Activated T-helper 1 cell treated with anti-CD3 and anti-CD28 coated beads, Interleukin-12 subunit alpha, Interleukin-12 subunit beta, Interleukin-2, Interleukin-4 antibody, amounts not matched to agents 30 ng/mL and 10 ng/mL and 1 ng/mL, durations not matched to agents 14 hours and 24 hours and 36 hours (primary cell): ENCODE measurements around the gene PLPPR1. TPM values are rescaled to one million over a fixed set of nuclear protein-coding genes. Genes with fewer than 3 reads are reported as not detected.

Experiments used
- DNase-seq: peaks from one replicate; pipeline ENCODE4 v3.0.0; 2021; ENCODE audit warnings: low spot score
- H3K27ac Mint-ChIP-seq: one replicate; pipeline ENCODE4 v1.8.0; 2021; ENCODE audit warnings: mild to moderate bottlenecking, mixed read lengths
- H3K27me3 Mint-ChIP-seq: one replicate; pipeline ENCODE4 v1.8.0; 2022; ENCODE audit warnings: mild to moderate bottlenecking, moderate library complexity, mixed read lengths; ENCODE audit not compliant: insufficient read depth
- H3K36me3 Mint-ChIP-seq: one replicate; pipeline ENCODE4 v1.8.0; 2021; ENCODE audit warnings: low read depth, mixed read lengths
- H3K4me1 Mint-ChIP-seq: one replicate; pipeline ENCODE4 v1.8.0; 2021; ENCODE audit warnings: low read depth, mixed read lengths
- H3K4me3 Mint-ChIP-seq: one replicate; pipeline ENCODE4 v1.8.0; 2021; ENCODE audit warnings: mild to moderate bottlenecking, moderate library complexity, mixed read lengths
- H3K9me3 Mint-ChIP-seq: one replicate; pipeline ENCODE4 v1.8.0; 2021; ENCODE audit warnings: mixed read lengths
- intact Hi-C: fragments of 100-400 bp; cut with micrococcal nuclease; formaldehyde crosslinking; loops from one replicate; pipeline ENCODE4 v1.15.1; 2024
- total RNA-seq: library from RNA; stranded (reverse); gene quantifications from 2 replicates; pipeline ENCODE4 v1.2.3, GENCODE V29; 2022

Gene PLPPR1
- total RNA-seq, result not detected in 2 replicates

DNA sequence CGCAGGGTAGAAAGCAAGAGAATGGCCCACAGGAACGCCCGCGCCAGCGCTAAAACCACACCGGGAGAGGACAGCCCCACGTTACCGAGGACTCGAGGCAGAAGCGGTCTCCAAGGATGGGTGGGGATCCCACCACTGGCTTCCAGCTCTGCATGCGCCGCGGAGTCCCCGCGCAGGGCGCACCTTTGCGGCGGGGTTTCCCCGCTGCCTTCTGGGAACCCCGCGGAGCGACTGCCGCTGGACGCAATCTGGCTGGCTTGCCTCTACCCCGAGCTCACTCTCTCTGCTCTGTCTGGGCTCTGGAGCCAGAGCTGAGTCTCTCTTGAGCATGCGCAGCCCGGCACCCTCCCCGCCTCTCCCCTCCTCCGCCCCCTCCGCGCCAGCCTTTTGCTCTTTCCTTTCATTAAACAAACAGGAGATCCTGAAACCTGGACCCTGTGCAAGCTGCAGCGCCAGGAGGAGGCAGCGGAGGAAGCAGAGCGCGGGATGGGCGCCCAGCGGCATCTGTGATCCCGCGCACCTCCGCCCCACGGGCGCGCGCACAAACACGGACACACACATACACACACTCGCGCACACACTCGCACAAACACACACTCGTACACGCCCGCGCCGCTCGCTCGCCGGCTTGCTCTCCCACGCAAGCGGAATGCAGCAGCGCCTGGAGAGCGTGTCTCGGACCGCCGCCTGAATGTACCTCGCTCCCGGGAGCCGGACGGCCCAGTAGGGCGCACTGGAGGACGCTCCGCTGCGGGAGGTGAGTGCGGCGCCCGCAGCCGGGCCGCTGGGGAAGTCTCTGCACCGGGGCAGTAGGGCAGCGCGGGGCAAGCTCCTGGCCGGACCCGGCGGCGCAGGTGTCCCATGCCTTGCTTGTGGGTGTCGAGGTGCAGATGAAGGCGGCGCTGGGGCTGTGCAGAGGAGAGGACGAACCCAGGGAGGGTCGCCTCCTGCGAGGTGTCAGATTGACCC, at the start of gene PLPPR1:
Gene PLPPR1, plus strand, starts transcription at position 382 of the 969 bp plus-strand sequence.
- DNase-seq, result no peak
- Mint-ChIP-seq H3K36me3 (no peaks in the 10 kb centered on the region), H3K9me3 (no peaks in the 10 kb centered on the region), H3K27me3 (peaks cover 31% of the 10 kb centered on the region), H3K27ac (no peak within 1 kb of the TSS), H3K4me3 (no peak within 1 kb of the TSS), H3K4me1 (no peaks in the 10 kb centered on the region)
- intact Hi-C loops, result no loop called here

DNA sequence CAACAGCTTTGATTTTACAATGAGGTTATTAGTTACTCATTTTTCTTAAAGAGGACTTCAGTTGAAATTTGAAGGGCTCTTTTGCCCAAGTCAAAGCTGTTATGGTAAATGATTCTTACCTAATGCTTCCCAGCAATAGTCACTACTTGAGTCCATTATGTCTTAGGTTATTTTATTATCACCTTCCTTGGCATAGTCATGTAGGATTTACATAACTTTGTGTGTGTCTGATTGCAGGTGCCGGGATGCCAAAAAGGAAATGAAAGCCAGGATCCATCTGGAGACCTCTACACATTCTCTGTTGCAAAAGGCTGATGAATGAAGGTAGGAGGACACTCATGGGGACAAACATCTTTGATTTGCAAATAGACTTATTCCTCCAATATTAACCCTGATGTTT, 38.8 kb upstream of the PLPPR1 start:
- H3K27me3 Mint-ChIP-seq, result no peaks in the 10 kb centered on the region
- H3K36me3 Mint-ChIP-seq, result no peaks in the 10 kb centered on the region
- H3K4me1 Mint-ChIP-seq, result no peaks in the 10 kb centered on the region
- intact Hi-C loops, result no loop called here
- H3K9me3 Mint-ChIP-seq, result no peaks in the 10 kb centered on the region
- no peak overlapping the region for H3K4me3 Mint-ChIP-seq
- no peak for DNase-seq
- no peak overlapping the region for H3K27ac Mint-ChIP-seq

- intact Hi-C loops, result no loop called here
- DNase-seq, result no peak
- H3K27ac Mint-ChIP-seq, result no peak overlapping the region
- no peaks in the 10 kb centered on the region for H3K4me1 Mint-ChIP-seq
- no peaks in the 10 kb centered on the region for H3K9me3 Mint-ChIP-seq
- H3K36me3 Mint-ChIP-seq, result no peaks in the 10 kb centered on the region
- no peak overlapping the region for H3K4me3 Mint-ChIP-seq
- H3K27me3 Mint-ChIP-seq, result no peaks in the 10 kb centered on the region
Measured at GRCh38 chr9:100990605-100991381, 37.7 kb upstream of the PLPPR1 start.

- no peaks in the 10 kb centered on the region for H3K9me3 Mint-ChIP-seq
- no peak overlapping the region for H3K4me3 Mint-ChIP-seq
- no peaks in the 10 kb centered on the region for H3K36me3 Mint-ChIP-seq
- no peak for DNase-seq
- H3K27ac Mint-ChIP-seq, result no peak overlapping the region
- H3K27me3 Mint-ChIP-seq, result no peaks in the 10 kb centered on the region
- no peaks in the 10 kb centered on the region for H3K4me1 Mint-ChIP-seq
- intact Hi-C loops, result no loop called here
Measured at GRCh38 chr9:100992632-100993031, 35.9 kb upstream of the PLPPR1 start.

- no peak for DNase-seq
- H3K9me3 Mint-ChIP-seq, result no peaks in the 10 kb centered on the region
- no peaks in the 10 kb centered on the region for H3K27me3 Mint-ChIP-seq
- H3K36me3 Mint-ChIP-seq, result no peaks in the 10 kb centered on the region
- no peaks in the 10 kb centered on the region for H3K4me1 Mint-ChIP-seq
- H3K4me3 Mint-ChIP-seq, result no peak overlapping the region
- H3K27ac Mint-ChIP-seq, result no peak overlapping the region
- intact Hi-C loops, result no loop called here
Measured at GRCh38 chr9:100999906-101000544, 28.5 kb upstream of the PLPPR1 start.

DNA sequence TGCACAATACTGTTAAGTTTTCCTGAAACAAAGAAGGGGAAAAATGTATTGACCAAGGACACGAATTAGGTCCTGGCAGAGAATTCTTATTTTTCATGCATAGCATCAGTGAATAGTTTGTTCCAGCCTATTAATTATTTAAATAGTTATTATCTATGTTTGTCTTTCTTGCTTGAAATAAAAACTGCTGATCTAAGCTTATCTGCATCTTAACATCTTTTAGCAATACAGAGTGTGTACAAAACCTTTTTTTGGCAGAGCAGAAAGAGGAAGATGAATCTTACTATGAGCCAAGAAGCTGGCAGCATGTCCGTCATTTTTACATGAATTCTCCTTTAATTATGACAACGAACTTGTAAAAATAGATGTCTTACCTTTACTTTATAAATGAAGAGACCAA, 23.3 kb upstream of the PLPPR1 start:
- Mint-ChIP-seq H3K4me3 (no peak overlapping the region), H3K4me1 (no peaks in the 10 kb centered on the region), H3K27ac (no peak overlapping the region), H3K36me3 (no peaks in the 10 kb centered on the region), H3K27me3 (no peaks in the 10 kb centered on the region), H3K9me3 (no peaks in the 10 kb centered on the region)
- DNase-seq, result no peak
- intact Hi-C loops, result no loop called here

DNA sequence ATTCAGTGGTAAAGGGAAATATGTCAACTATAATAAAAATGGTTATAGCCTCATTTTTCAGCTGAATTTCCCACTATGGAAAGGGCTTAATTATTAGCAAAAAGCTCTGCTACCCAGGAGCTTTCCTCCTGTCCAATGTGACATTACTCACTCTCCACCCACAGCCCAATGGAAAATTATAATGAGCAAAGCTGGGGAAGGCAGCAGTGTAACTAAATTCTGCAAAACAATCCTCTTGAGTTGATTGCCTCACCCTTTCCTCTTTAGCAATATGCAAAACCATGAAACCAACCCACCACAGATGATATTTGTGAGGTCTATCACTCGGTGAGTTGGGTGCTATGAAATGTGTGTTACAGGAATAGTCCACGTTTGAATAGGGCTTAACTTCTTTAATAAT, 14.0 kb upstream of the PLPPR1 start:
- DNase-seq, result no peak
- H3K27ac Mint-ChIP-seq, result no peak overlapping the region
- H3K9me3 Mint-ChIP-seq, result no peaks in the 10 kb centered on the region
- H3K36me3 Mint-ChIP-seq, result no peaks in the 10 kb centered on the region
- intact Hi-C loops, result no loop called here
- H3K4me3 Mint-ChIP-seq, result no peak overlapping the region
- H3K4me1 Mint-ChIP-seq, result no peaks in the 10 kb centered on the region
- H3K27me3 Mint-ChIP-seq, result no peaks in the 10 kb centered on the region

GRCh38 chr9:101018467-101018866, 10.1 kb upstream of the PLPPR1 start:
- Mint-ChIP-seq H3K36me3 (no peaks in the 10 kb centered on the region), H3K27ac (no peak overlapping the region), H3K4me3 (no peak overlapping the region), H3K27me3 (no peaks in the 10 kb centered on the region), H3K9me3 (no peaks in the 10 kb centered on the region), H3K4me1 (no peaks in the 10 kb centered on the region)
- intact Hi-C loops, result no loop called here
- DNase-seq, result no peak

DNA sequence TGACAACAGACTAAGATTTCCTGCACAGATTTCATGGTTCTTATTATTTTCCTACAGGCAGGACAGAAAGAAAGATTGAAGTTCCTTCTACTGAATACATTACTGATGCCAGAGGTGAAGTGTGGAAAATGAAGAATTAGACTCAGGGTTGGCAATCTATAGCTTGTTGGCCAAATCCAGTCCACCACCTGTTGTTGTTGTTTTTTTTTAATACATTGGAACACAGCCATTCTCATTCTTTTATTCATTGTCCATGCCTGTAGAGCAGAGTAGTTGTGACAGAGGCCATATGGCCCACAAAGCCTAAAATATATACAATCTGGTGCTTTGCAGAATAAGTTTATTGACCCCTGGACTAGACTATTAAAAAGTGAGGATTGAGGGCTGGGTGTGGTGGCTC, 5.8 kb upstream of the PLPPR1 start:
- no peaks in the 10 kb centered on the region for H3K36me3 Mint-ChIP-seq
- intact Hi-C loops, result no loop called here
- no peaks in the 10 kb centered on the region for H3K9me3 Mint-ChIP-seq

DNA sequence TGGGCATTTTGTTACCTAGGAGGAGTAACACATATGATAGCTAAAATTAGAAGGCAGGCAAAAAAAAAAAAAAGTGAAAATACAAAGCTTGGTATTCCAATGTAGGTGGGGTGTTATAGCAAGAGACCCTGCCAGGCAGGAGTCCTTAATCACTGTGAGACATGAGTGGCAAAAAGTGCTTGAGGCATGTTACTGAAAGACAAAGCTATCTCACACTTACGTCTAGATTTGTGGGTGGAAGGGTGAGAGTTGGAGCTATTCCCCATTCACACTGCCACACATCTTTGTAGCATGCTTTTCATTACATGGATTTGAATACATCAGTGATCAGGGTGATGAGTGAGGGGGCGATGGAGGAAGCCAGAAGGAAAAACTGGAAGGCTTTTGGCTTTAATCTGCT, 2.6 kb upstream of the PLPPR1 start:
- no peak for DNase-seq
- Mint-ChIP-seq H3K4me3 (no peak overlapping the region), H3K9me3 (no peaks in the 10 kb centered on the region), H3K36me3 (no peaks in the 10 kb centered on the region), H3K4me1 (no peaks in the 10 kb centered on the region), H3K27me3 (peaks cover 27% of the 10 kb centered on the region), H3K27ac (no peak overlapping the region)
- intact Hi-C loops, result no loop called here

More for the DNA sequence above, 5.8 kb upstream of the PLPPR1 start:
- Mint-ChIP-seq H3K27me3 (peaks cover 12% of the 10 kb centered on the region), H3K27ac (no peak overlapping the region), H3K4me1 (no peaks in the 10 kb centered on the region), H3K4me3 (no peak overlapping the region)
- no peak for DNase-seq

GRCh38 chr9:101026824-101027223, 1.7 kb upstream of the PLPPR1 start:
- H3K4me1 Mint-ChIP-seq, result no peaks in the 10 kb centered on the region
- no peak overlapping the region for H3K27ac Mint-ChIP-seq
- no peaks in the 10 kb centered on the region for H3K9me3 Mint-ChIP-seq
- no peak for DNase-seq
- H3K27me3 Mint-ChIP-seq, result peaks cover 29% of the 10 kb centered on the region
- H3K36me3 Mint-ChIP-seq, result no peaks in the 10 kb centered on the region
- intact Hi-C loops, result no loop called here
- no peak overlapping the region for H3K4me3 Mint-ChIP-seq

DNA sequence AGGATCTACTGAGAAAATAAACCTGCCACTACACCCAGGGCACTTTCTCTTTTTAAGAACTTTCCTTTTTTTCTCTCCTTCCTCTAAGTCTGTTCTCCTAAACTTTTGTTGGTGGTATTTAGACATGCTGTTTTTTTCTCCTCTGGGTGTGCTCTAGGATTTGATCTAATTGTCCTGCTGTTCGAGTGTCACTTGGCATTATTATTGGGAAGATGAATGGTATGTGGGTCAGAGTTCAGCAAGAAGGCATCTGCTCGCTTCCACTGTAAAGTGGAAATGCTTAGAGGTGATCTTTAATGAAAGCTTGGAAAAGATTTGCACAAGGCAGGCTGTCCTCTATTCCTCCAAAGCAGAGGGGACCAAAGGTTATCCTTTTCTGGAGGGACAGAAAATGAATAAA, 1.3 kb upstream of the PLPPR1 start:
- H3K27ac Mint-ChIP-seq, result no peak overlapping the region
- H3K27me3 Mint-ChIP-seq, result peaks cover 29% of the 10 kb centered on the region
- no peaks in the 10 kb centered on the region for H3K36me3 Mint-ChIP-seq
- intact Hi-C loops, result no loop called here
- no peaks in the 10 kb centered on the region for H3K4me1 Mint-ChIP-seq
- H3K4me3 Mint-ChIP-seq, result no peak overlapping the region
- H3K9me3 Mint-ChIP-seq, result no peaks in the 10 kb centered on the region
- DNase-seq, result no peak
